HG03066 (cell line): Measurements from ENCODE around the gene CLIC3.

Experiments
- ATAC-seq: cut with Tn5 transposase; IDR thresholded peaks from one replicate; pipeline ENCODE4 v1.9.1; 2021; ENCODE audit warnings: low read depth; ENCODE audit not compliant: unreplicated experiment

The CLIC3 gene

GRCh38 chr9:136983656-136984314 is 12.6 kb downstream of the CLIC3 start:
- ATAC-seq = no peak

DNA sequence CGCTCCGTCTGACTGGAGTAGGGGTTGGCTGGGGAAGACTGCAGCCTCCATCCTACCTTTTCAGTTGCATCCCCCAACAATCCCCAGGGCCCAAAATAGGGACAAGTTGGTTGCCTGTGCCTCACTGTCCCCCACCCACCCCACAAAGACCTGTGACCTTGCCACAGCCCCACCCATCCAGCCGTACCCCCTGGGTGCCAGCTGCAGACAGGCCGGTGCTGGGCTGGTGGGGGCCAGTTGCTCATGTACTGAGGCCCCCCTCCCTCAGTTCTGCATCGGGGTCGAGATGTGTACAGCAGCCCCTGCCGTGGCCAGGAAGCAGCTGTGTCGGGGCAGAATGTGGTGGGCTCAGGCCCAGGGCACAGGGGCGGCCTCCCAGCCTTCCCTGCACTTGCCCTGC is 13.2 kb downstream of the CLIC3 start:
- no peak for ATAC-seq

- ATAC-seq = no peak
Observed at GRCh38 chr9:136982232-136983051, 13.9 kb downstream of the CLIC3 start, which contains the start of gene LCNL1. TSS of gene LCNL1 (plus strand) at chr9:136982993. CDS start at chr9:136983587, 594 bp downstream.

DNA sequence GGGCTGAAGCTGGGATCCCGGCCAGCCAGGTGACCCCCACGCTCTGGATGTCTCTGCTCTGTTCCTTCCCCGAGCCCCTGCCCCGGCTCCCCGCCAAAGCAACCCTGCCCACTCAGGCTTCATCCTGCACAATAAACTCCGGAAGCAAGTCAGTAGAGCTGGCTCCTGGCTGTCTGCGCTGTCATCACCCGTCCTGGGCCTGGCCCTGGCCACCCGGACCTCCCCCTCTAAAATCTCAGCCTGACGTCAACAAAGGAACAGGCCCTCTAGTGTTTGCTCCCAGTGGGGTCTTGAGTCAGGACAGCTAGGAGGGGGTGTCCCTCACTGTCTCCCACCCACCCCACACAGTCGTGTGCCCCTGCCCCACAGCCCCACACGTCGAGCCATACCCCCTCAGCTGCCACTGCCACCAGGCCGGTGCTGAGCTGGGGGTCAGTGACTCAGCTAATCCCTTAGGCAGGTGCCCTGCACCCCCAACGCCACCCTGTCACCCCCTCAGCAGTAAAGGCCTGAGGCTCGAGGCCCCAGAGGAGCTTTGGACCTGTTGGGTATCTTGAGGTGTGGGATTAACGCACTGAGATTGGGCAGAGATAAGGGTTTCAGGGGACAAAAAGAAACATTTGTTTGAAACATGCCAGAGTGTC is 14.7 kb downstream of the CLIC3 start:
- ATAC-seq = no peak

DNA sequence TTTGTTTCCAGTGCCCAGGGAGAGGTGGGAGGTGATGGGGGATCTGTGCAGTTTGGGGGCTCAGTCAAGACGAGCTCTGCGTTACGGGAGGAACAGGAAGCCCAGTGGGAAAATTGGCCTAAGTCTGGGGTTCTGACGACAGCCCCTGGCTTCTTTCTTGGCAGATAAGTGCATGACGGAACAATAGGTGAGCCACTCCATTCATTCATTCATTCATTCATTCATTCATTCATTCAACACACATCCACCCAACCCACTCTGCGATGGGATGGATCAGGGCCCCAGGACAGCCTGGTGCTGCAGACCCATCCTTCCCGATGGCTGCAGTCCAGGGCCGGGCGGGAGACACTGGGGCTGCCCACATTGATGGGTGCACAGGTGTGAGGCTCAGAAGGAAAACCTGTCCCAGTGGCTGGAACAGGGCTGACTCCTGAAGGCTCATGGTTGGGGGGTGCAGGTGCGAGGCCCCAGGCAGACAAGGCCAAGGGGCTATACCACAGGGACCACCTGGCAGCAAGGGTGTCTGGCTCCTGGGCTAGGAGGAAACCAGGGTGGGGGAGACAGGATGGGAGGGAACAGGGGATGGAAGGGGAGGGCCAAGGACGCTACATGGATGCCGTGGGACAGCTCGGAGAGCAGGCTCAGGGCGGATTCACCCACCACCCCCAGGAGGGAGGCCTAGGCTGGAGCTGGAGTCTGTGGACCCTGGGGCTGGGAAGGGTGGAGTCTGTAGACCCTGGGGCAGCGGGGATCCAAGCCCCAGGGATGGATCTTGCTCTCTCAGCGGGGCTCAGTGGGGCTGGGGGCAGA is 15.5 kb downstream of the CLIC3 start:
- ATAC-seq = no peak

GRCh38 chr9:136979769-136980587 is 16.4 kb downstream of the CLIC3 start:
- no peak for ATAC-seq

GRCh38 chr9:136978865-136979544 is 17.4 kb downstream of the CLIC3 start:
- ATAC-seq = no peak

DNA sequence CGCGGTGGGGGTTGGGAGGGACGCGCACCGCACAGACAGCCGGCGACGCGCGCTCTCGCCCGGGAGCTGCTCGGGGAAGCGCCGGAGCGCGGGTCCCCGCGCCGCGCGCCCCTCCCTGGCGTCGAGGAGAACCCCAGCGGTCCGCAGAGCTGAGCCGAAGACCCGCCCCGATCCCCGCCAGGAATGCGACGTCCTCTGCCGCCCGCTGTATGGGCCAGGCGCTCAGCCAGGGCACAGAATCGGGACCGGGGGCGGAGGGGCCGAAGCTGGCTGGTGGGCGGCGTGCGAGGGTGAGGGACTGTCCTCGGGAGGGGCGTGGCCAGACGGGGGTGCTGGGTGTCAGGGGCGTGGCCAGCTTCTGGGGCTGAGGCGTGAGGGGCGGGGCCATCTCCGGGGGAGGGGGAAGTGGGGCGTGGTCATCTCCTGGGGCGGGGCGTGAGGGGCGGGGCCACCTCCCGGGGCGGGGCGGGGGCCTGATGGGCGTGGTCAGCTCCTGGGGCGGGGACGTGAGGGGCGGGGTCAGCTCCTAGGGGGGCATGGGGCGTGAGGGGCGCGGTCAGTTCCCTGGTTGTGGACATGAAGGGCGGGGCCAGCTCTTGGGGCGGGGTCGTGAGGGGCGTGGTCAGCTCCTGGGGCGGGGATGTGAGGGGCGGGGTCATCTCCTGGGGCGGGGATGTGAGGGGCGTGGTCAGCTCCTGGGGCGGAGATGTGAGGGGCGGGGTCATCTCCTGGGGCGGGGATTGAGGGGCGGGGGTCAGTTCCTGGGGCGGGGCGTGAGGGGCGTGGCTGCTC is 18.1 kb downstream of the CLIC3 start:
- ATAC-seq = no peak

- ATAC-seq = no peak
Observed at GRCh38 chr9:136977649-136978072, 18.7 kb downstream of the CLIC3 start.

- ATAC-seq = no peak
Observed at GRCh38 chr9:136977223-136977622, 19.1 kb downstream of the CLIC3 start, which contains the start of gene PTGDS. TSS of gene PTGDS (plus strand) at chr9:136977504. CDS start at chr9:136977579, 75 bp downstream.

- ATAC-seq = no peak
Observed at GRCh38 chr9:136975644-136976043, 20.7 kb downstream of the CLIC3 start.

DNA sequence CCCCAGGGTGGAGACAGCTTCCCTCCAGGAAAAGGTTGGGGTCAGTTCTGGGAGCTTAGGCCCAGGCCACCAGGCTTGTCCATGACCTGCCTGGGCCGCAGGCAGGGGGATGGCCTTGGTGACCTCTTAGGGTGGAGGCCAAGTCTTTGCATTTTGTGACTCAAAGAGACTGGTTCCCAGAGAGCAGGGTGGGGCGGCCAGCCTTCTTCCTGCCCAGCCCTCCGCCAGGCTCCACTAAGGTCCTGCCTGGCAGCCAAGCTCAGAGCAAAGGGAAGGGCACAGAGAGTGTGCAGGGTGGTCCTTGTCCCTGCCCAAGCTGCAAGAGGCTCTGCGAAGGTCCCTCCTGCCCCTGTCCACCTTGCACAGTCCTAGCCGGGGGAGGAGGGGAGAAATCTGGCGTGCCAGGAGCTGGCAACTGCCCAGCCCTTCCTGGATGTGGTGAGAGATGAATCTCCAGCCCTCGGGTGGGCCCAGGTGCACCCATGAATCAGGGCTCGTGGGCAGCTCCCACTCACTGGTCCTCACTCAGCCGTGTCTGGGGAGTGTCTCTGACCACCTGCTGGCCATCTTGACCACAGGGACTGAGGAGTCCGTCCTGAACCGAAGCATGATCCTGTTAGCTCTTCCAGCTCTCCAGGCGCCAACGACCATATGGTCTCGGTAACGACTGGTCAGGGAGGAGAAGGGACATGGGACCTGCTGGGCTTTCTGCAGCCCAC is 21.4 kb downstream of the CLIC3 start:
- no peak for ATAC-seq

DNA sequence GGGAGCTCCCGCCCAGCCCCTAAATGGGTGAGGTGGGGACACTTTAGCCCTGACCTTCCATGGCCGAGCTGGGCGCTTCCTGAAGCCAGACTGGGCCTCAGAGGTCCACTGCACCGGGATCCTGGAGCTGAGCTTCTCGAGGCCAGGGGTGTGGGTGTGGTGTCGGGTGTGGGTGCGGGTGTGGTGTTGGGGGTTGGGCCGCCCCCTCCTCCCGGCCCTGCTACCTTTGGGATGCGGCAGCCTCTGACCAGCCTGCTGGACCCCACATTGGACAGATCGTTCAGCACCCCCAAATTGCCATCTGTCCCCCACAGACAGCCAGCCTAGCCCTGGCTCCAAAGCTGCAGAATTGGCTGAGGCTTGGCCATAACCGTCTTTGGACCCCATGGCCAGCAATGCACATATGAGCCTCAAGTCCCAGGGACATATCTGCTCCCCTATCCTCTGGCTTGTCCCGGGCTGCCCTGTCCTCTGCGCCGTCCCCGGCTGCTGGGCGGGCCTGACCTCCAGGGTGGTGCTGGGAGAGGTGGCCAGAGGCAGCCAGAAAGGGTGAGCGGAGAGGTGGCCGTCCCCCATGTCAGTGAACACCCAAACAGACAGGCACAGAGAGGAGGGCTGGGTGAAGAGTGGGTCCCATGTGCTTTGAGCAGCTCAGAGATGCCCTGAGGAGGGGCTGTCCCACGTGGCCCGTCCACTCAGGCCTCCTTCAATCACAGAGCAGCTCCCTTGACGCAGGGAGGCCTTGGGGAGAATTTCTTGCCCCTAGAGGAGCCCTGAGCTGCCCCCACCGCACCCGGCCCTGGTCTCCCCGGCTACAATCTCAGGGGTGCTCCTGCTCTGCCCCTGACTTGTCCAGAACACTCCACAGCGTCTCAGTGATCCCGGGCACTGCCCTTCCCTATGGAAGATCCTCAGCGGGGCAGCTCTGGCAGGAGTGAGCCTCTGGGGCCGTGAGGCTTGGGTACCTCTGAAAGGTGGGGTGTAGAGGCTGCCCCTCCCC is 22.4 kb downstream of the CLIC3 start:
- no peak for ATAC-seq

GRCh38 chr9:136972743-136973142 is 23.6 kb downstream of the CLIC3 start:
- ATAC-seq = no peak

GRCh38 chr9:136972335-136972734 is 24.0 kb downstream of the CLIC3 start:
- no peak for ATAC-seq

- no peak for ATAC-seq
Observed at GRCh38 chr9:136971746-136972145, 24.6 kb downstream of the CLIC3 start.
